ENCODE measurements around the gene IFNA2.
"Not testable (repeated sequence)": the region's sequence is repeated elsewhere in the genome, so short reads cannot be mapped to it uniquely, and the experiment has no call there.

The IFNA2 gene

GRCh38 chr9:21385131-21385670 lies at the start of gene IFNA2:
IFNA2 (minus strand) TSS chr9:21385398; CDS start chr9:21385329, 69 bp downstream.
- no peak for DNase-seq (ENCODE audit: low read depth)

- DNase-seq (ENCODE audit: low read depth), result not testable (repeated sequence)
Observed at GRCh38 chr9:21435015-21435383, 49.8 kb upstream of the IFNA2 start.

GRCh38 chr9:21434202-21435014 lies 49.2 kb upstream of the IFNA2 start:
- peak; percentile 26 for DNase-seq (ENCODE audit: low read depth)

- no peak for DNase-seq (ENCODE audit: low read depth)
Observed at GRCh38 chr9:21432672-21433425, 47.7 kb upstream of the IFNA2 start.

- no peak for DNase-seq (ENCODE audit: low read depth)
Observed at GRCh38 chr9:21429191-21429590, 44.0 kb upstream of the IFNA2 start.

GRCh38 chr9:21428235-21428634 lies 43.0 kb upstream of the IFNA2 start:
- DNase-seq (ENCODE audit: low read depth), result no peak

GRCh38 chr9:21415493-21416267 lies 30.5 kb upstream of the IFNA2 start:
- peak; percentile 9 for DNase-seq (ENCODE audit: low read depth)

GRCh38 chr9:21414220-21414940 lies 29.2 kb upstream of the IFNA2 start:
- no peak for DNase-seq (ENCODE audit: low read depth)

GRCh38 chr9:21413624-21414023 lies 28.4 kb upstream of the IFNA2 start:
- DNase-seq (ENCODE audit: low read depth), result no peak

GRCh38 chr9:21413151-21413550 lies 28.0 kb upstream of the IFNA2 start:
- no peak for DNase-seq (ENCODE audit: low read depth)

GRCh38 chr9:21412107-21412506 lies 26.9 kb upstream of the IFNA2 start:
- no peak for DNase-seq (ENCODE audit: low read depth)

GRCh38 chr9:21408817-21409216 lies 23.6 kb upstream of the IFNA2 start, which contains the start of gene IFNA8:
IFNA8 (plus strand) TSS chr9:21409117; CDS start chr9:21409177, 60 bp downstream.
- DNase-seq (ENCODE audit: low read depth), result no peak

GRCh38 chr9:21404146-21404545 lies 18.9 kb upstream of the IFNA2 start:
- DNase-seq (ENCODE audit: low read depth), result no peak

GRCh38 chr9:21402386-21403251 lies 17.4 kb upstream of the IFNA2 start:
- DNase-seq (ENCODE audit: low read depth), result no peak

- no peak for DNase-seq (ENCODE audit: low read depth)
Observed at GRCh38 chr9:21399956-21400355, 14.8 kb upstream of the IFNA2 start.

GRCh38 chr9:21398955-21399489 lies 13.8 kb upstream of the IFNA2 start:
- no peak for DNase-seq (ENCODE audit: low read depth)

GRCh38 chr9:21395778-21396717 lies 10.8 kb upstream of the IFNA2 start:
- no peak for DNase-seq (ENCODE audit: low read depth)

GRCh38 chr9:21392270-21392669 lies 7.1 kb upstream of the IFNA2 start:
- no peak for DNase-seq (ENCODE audit: low read depth)

- no peak for DNase-seq (ENCODE audit: low read depth)
Observed at GRCh38 chr9:21383627-21384026, 1.6 kb downstream of the IFNA2 start.

All from non-pigmented ciliary epithelial cell (primary cell).